HG02798 (cell line): ENCODE measurements around the gene ZNF628.

Source experiments
- ATAC-seq: cut with Tn5 transposase; IDR thresholded peaks from one replicate; pipeline ENCODE4 v1.9.1; 2021; ENCODE audit warnings: mild to moderate bottlenecking; ENCODE audit not compliant: unreplicated experiment, poor library complexity

ZNF628 gene

GRCh38 chr19:55464039-55464661 lies 12.3 kb upstream of the ZNF628 start:
- no peak for ATAC-seq

- ATAC-seq = no peak
Measured at GRCh38 chr19:55464662-55465054, 11.8 kb upstream of the ZNF628 start, which contains the start of gene C19orf85. C19orf85 (minus strand) TSS chr19:55464751; CDS start chr19:55464554, 197 bp downstream.

GRCh38 chr19:55465460-55466240 lies 10.8 kb upstream of the ZNF628 start:
- ATAC-seq = no peak

DNA sequence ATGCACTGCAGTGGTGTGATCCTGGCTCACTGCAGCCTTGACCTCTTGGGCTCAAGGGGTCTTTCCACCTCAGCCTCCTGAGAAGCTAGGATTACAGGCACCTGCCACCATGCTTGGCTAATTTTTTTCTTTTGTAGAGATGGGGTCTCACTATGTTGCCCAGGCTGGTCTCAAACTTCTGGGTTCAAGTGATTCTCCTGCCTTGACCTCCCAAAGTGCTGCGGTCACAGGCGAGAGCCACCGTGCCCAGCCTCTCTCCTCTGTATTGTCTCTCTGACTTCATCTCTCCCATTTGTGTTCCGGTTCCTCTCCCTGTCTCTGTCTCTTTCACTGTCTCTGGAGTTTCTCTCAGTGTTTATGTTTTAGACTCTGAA lies 10.2 kb upstream of the ZNF628 start:
- ATAC-seq = no peak

DNA sequence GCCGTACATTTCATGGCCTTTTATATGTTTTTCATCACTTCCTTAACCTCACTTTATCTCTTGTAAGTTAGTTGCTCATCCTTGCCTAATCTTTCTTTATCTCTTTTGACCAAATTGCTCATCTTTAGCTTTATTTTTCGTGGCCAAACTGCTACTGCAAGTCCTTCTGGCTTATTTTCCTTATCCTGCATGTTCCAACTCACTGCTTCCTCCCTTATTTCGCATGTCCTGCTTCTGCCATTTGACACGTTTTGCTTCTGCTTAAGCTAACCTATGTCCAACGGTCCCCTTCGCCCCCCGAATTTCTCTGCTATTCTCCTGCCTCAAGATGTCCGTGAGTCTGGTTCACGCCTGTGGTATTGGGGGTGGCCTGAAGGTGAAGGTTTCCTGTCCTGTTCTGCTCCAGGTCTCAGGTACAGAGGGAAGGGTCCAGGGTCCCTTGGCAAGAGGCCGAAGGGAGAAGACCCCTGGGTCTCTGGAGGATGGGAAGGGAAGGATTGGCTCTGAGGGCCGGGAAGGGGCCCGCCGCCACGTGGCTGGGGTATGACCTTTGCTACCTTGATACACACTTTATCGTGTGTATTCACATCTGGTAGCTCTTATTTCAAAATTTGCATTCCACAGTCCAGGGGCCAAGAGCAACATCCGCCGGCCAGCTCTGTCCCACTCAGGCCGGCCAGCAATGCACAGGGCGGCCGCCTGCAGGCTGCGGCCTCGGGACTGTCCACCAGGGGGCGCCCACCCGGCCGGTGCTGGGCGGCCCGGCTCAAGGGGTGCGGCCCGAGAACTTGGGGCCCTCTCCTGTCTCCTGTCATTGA lies 9.0 kb upstream of the ZNF628 start:
- ATAC-seq = peak; percentile 85

DNA sequence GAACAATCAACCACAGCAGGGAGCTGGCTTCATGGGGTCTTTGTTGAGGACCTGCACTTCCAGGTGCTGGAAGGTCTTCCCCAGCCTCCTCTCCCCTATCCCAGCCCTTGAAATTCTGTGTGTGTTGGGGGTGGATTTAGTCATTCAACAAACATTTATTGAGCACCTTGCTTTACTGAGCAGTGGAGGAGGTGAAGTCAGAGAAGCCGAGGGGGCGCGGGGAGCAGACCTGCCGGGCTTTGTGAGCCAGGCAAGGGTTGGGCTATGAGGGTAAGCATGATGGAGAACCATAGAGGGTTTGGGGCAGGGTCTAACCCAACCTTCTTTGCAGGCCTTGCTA lies 8.4 kb upstream of the ZNF628 start:
- no peak for ATAC-seq

- no peak for ATAC-seq
Measured at GRCh38 chr19:55471266-55471665, 5.2 kb upstream of the ZNF628 start.

DNA sequence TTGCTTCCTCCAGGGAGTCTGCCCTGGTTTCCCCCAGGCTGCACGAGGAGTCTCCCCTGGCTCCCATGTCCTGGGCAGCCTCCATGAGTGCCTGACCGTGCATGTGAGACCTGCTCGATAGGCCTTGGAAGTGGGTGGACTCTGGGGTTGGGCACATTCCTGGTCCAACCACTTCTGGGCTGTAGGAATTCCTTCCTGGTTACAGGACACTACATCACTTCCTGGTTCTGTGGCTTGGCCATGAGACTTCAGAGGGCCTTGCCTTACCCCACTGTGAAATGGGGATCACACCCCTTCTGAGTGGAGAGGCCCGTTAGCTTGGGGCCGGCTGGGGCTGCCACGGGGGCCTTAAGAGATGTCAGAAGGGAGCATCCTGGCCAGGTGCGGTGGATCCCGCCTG lies 4.0 kb upstream of the ZNF628 start:
- ATAC-seq = no peak

DNA sequence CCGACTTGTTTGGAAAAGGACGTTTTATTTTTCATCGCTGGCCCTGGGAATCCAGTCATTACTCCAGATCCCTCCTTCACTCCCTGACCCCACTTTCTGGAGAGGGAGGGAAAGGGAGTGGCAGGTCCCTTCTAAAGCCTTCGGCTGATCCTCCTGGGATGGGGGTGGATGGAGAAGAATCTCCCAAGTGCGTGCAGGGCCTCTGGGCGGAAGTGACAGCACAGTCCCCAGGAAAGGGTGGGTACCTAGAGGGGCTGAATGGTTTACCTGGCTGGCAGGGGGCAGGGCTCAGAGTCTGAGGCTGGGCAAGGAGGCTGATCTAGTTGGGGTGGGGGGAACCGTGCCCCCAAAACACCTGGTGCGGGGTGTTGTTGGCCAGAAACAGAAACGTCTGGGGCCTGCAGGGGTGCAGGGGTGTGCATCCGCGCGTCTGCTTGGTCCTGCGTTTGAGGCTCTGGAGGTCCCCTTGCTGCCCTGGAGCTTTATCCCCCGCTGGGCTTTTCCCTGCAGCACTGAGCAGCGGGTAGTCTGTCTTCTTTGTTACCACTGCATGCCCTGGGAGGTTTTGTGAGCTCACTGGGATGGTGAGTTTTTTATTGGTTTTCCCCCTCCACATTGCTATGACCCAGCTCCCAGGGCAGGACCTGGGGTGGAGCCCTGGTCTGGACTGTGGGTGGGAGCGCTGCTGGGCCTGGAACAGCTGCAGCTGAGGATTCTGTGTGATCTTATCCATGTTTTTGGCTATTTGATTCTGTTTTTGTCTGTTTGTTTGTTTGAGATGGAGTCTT lies 3.0 kb upstream of the ZNF628 start:
- no peak for ATAC-seq

- no peak for ATAC-seq
Measured at GRCh38 chr19:55474269-55475265, 1.9 kb upstream of the ZNF628 start.

- ATAC-seq = no peak
Measured at GRCh38 chr19:55477905-55478304, 1.5 kb downstream of the ZNF628 start.

DNA sequence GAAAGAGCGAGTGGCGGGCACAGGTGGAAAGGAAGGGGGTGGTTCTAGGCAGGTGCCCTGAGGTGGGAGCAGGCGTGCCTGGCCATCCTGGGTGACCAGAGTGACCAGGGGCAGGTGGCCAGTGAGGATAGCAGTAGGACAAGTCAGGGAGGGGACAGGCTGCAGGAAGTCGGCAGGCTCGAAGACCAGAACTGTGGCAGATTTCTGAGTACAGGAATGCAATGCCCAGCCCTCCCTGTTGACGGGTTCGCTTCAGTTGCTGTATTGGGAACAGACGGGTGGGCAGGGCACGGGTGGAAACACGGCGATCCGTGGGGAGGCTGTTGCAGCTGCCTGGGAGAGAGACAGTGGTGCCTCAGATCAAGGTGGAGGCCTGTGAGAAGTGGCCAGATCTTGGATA lies 1.9 kb downstream of the ZNF628 start:
- ATAC-seq = no peak

- no peak for ATAC-seq
Measured at GRCh38 chr19:55479045-55479444, 2.6 kb downstream of the ZNF628 start.

DNA sequence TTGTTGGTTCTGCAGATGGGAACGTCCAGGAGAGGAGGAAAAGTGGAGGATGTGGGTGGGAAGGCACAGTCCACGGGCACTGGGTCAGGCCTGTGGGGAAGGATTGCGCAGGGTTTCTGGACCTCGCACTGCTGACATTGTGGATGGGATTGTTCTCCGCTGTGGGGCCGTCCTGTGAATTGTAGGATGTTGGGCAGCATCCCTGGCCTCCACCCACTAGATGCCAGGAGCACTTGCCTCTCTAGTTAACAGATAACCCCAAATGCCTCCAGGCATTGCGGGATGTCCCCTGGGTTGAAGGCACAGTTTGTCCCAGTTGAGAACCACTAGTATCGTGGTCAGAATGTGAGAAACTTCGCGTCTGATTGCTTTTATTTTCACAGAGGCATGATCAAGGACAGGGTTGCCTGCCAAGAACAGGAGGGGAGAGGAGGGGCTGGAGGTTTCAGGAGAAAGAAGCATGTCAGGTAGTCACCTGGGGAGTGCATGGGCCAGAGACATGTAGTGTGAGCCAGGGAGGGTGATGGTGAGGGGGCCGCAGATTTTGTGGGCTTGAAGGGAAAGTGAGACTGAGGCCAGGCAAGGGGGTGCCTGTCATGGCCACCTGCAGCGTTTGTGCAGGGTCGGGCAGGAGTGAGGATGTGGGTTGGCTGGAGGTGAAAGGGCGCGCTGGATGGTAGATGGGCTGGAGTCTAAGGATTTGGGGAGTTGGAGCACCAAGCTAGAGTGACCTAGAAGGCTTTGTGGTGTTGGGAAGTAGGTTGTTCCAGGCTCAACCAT lies 3.2 kb downstream of the ZNF628 start:
- ATAC-seq = no peak

DNA sequence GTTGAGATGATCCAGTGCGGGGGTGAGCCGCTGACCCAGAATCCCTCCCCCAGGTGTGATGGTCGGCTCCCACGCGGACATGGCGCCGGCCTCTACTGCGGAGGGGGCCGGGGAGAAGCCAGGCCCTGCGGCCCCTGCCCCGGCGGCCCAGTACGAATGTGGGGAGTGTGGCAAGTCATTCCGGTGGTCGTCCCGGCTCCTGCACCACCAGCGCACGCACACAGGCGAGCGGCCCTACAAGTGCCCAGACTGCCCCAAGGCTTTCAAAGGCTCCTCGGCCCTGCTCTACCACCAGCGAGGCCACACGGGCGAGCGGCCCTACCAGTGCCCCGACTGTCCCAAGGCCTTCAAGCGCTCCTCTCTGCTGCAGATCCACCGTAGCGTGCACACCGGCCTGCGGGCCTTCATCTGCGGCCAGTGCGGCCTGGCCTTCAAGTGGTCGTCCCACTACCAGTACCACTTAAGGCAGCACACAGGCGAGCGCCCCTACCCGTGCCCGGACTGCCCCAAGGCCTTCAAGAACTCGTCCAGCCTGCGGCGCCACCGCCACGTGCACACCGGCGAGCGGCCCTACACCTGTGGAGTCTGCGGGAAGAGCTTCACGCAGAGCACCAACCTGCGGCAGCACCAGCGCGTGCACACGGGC lies 4.9 kb downstream of the ZNF628 start:
- no peak for ATAC-seq

- no peak for ATAC-seq
Measured at GRCh38 chr19:55481794-55482155, 5.4 kb downstream of the ZNF628 start.

GRCh38 chr19:55482156-55482961 lies 5.9 kb downstream of the ZNF628 start:
- no peak for ATAC-seq
